Retinal pigment epithelial cell (primary cell): ENCODE measurements around the gene OR5D13.

ENCODE experiments used
- DNase-seq: peaks from one replicate; pipeline ENCODE4 v3.0.0-alpha.2; 2010; ENCODE audit warnings: low read depth
- H3K4me3 ChIP-seq: 2 replicates; pipeline ENCODE4 v1.5.1; 2011; ENCODE audit warnings: mild to moderate bottlenecking, low read length, control low read depth, moderate library complexity
- CTCF ChIP-seq: conservative IDR thresholded peaks from 2 replicates; pipeline ENCODE4 v1.5.1; 2011; ENCODE audit warnings: low read depth, low read length, control low read depth, inconsistent platforms

Gene OR5D13

GRCh38 chr11:55773138-55773537 lies at the start of gene OR5D13:
TSS of gene OR5D13 (plus strand) at chr11:55773438. CDS start at chr11:55773438, 0 bp downstream.
- DNase-seq, result no peak
- no peak for TF ChIP-seq CTCF
- H3K4me3 ChIP-seq, result no peak within 1 kb of the TSS

GRCh38 chr11:55726715-55727324 lies 46.4 kb upstream of the OR5D13 start:
- no peak overlapping the region for H3K4me3 ChIP-seq
- TF ChIP-seq CTCF, result no peak

GRCh38 chr11:55732936-55733335 lies 40.3 kb upstream of the OR5D13 start:
- H3K4me3 ChIP-seq, result no peak overlapping the region

More at GRCh38 chr11:55726715-55727324, 46.4 kb upstream of the OR5D13 start:
- no peak for DNase-seq

GRCh38 chr11:55791606-55792005 lies 18.4 kb downstream of the OR5D13 start:
- no peak for DNase-seq
- no peak for TF ChIP-seq CTCF
- H3K4me3 ChIP-seq, result no peak overlapping the region

More at GRCh38 chr11:55732936-55733335, 40.3 kb upstream of the OR5D13 start:
- no peak for TF ChIP-seq CTCF
- no peak for DNase-seq

DNA sequence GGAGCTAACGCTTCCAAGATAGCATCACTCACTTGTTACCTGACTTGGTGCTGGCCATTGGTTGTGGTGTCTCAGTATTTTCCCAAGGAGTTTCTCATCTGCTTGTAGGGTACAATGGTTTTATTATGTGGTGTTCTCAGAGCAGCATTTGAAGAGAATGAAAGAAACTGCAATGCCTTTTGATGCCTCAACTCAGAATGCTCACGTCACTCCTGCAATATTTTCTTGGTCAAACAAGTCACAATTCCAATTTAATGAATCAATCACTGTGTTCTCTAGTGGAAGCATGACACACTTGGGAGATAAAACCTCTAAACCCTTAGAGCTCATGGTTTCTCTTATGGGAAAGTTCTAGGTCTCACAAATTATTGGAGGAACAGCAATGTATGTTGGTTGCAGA lies 20.1 kb downstream of the OR5D13 start:
- DNase-seq, result no peak
- TF ChIP-seq CTCF, result no peak
- H3K4me3 ChIP-seq, result no peak overlapping the region

- no peak for DNase-seq
- no peak within 1 kb of the TSS for H3K4me3 ChIP-seq
- TF ChIP-seq CTCF, result no peak
Observed at GRCh38 chr11:55795256-55795655, 22.0 kb downstream of the OR5D13 start, which contains the start of gene OR5D14. TSS of gene OR5D14 (plus strand) at chr11:55795556. CDS start at chr11:55795556, 0 bp downstream.

DNA sequence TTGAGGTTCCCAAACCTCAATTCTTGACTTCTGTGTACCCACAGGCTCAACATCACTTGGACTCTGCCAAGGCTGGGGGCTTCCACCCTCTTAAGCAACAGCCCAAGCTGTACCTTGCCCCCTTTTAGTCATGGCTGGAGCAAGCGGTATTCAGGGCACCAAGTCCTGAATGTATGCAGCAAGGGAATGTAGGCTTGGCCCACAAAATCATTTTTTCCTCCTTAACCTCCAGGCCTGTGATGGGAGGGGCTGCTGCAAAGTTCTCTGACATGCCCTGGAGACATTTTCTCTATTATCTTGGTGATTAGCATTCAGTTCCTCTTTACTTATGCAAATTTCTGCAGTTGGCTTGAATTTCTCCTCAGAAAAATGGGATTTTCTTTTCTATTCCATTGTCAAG lies 33.0 kb downstream of the OR5D13 start:
- no peak for DNase-seq
- no peak for TF ChIP-seq CTCF
- no peak overlapping the region for H3K4me3 ChIP-seq
